ENCODE measurements around the gene STC2.
"Not testable (repeated sequence)": the region's sequence is repeated elsewhere in the genome, so short reads cannot be mapped to it uniquely, and the experiment has no call there.

Gene STC2

DNA sequence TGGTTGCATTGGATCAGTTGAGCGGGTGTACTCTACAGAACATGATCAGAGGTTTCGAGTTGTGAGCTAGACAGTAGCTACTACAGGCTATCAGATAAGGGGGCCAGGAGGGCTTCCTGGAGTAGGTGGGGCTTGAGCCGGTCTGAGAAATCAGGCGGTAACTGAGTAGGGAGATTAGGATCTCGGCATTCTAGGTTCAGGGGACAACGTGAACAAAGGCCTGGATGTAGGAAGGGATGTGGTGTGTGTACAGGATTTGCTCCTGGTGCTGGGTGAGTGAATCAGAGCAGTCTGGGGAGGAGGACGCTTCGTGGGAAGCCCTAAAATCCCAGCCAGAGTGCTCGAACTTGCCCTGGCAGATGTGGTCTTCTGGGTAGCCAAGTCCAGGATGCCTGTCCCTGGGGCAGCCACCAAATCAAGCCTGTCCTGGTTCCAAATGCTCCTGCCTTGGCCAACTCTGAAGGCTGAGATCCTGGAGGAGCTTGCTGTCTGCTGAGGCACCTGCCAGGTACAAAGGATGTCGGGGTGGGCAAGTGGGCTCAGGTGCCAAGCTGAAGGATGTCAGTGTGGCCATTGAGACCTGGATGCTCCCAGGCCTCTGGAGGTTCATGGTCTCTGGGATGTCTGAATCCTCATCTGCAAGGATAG lies 33.4 kb downstream of the STC2 start:
- no peak for DNase-seq (ENCODE audit: low read depth)

DNA sequence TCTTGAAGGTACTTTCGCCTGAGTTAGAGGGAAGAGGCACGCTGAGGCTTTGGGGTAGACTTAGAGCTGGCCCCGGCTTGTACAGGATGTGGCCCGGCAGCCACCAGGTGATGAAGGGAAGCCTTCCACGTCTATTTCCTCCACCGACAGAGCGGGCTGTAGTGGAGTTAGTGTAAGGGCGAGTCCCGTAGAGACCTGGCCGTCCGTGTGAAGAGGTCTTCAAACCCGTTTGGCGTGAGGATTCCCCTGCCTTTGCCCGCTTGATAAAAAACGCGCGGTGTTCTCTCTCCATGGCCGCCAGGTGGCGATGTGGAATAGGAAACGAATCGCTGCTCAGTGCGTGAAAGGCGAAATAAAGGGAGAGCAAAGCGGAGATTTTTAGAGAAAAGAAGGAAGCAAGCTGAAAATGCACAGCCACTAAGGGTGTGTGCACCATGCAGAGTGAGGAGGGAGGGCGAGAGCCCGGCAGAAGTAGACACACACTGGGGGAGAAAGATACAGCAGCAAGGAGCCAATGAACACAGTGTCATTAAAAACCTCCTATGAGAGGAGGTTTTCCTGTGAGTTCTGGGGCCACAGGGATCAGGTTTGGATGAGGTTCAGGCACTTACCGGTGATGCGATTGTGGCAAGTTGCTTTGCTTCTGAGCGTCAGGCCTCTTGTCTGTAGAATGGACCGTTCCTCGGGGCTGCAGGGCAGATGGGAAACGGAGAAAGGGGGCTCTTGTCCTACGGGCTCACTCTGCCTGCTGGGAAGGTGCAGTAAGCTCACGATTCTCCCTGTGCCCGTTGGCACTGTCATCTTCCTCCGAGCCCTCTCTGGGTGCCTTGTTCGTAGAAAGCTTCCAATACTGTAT lies 34.2 kb downstream of the STC2 start:
- DNase-seq (ENCODE audit: low read depth) = peak; percentile 33

DNA sequence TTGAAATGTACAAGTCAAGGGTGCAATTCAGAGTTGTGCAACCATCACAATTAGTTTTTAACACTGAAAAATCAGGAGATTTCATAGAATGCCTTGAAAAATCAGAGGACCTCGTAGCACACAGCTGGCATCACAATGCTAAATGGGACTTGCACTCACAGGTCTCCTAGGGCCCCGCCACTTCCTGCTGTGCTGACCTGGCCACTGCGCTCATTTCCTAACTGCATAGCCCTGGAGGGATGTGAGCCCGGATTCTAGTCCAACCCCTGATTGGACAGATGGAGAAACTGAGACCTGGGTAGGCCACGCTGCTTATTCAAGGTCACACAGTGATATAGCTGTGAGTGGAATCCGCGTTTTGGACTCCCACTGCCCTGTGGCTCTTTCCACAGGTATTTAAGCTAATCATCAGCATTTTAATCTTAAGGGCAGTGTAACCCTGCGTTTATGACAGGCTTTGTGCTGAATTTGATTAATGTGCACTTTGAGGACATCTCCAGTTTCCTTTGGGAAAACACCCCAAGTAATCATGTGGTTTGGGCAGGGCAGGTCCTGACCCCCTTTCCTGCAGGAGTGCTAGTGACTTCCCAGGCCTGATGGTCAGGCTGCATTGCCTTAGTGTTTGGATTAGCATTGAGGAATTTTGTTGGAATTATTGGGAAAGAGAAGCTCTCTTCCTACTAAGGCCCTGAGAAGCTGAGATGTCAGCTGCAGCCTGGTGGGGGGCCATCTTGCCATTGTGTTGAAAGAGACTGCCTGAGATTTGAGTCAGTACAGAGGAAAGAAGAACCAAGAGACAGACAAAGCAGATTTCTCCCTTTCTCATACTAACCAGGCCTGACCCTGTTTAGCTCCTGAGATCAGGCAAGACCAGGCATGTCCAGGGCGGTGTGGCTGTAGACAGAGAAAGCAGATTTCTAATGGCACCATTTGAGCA lies 36.2 kb downstream of the STC2 start:
- DNase-seq (ENCODE audit: low read depth) = no peak

DNA sequence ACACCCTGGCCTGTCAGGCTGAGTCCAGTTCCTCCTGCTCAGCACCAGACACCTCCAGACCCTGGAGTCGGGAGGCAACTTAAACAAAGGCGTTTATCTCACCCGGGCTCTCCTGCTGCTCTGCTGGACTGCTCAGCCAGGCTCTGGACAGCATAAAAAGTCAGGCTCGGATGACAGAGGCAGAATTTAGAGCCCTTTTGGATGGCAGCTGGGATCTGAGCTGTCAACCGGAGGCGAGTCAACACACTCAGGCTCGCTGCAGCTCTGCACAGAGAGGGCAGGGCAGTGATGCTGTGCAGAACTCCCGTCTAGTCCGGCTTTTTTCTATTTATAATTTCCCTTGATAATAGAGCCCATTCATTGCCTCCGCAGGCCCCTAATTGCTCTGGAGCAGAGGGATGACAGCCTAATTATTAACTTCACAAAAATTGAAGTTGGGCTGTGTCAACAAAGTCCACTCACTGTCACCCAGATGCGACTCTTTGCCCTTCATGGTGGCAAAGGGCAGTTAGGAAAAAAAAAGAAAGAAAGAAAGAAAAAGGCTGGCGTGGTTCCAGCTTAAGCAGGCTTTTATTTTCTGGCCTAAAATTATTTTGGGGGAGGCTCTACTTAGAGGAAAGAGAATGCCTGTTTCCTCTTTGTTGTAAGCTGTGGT lies 37.6 kb downstream of the STC2 start:
- DNase-seq (ENCODE audit: low read depth) = no peak

DNA sequence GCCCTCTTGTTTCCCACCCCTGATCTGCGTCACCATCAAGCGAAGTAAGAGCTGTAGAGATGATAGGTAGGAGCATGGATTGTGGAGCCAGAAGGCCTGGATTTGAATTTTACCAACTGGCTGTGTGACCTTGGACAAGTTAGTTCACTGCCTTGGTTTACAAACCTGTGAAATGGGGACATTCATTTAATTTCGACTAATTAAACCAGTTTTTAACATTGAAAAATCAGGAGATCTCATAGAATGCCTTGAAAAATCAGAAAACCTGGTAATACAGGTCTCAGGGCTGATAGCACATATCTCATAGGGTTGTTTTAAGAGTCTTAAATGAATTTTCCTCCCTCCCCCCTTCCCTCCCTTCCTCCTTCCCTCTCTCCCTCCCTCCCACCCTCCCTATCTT lies 38.8 kb downstream of the STC2 start:
- no peak for DNase-seq (ENCODE audit: low read depth)

DNA sequence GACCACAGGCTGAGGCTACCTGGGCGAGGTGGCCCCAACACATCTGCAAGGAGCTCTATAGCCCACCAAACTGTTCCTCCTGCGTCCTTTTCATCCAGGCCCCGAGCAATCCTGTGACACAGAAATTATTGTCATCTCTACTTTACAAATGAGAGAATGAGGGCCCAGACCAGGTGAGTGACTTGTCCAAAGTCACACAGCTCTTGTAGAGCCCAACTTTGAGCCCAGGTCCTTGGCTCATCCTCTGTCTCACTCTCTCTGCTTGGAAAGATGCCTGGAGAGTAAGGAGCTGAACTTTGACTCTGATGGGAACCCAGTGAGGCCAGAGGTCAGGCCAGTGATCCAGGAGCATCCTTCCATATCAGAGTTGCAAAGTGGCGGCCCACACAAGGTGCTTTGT lies 39.6 kb downstream of the STC2 start:
- DNase-seq (ENCODE audit: low read depth) = no peak

DNA sequence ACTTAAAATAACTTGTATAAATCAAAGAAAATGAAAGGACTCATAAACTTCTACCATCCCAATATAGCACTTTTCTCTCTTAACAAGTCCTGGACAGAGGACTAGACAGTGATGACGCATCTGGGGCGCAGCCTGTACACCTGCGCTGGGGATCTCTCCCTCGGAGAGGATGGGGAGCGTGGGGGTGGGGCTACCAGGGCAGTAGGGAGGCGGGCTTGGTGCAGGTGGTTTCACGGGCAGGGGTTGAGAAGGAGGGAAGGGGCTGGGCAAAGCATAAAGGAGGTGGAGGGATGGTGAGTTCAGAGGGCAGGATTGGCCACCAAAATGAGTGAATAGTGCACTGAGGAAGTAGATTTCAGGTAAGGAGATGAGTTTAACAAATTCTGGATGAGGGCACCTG lies 41.1 kb downstream of the STC2 start:
- no peak for DNase-seq (ENCODE audit: low read depth)

DNA sequence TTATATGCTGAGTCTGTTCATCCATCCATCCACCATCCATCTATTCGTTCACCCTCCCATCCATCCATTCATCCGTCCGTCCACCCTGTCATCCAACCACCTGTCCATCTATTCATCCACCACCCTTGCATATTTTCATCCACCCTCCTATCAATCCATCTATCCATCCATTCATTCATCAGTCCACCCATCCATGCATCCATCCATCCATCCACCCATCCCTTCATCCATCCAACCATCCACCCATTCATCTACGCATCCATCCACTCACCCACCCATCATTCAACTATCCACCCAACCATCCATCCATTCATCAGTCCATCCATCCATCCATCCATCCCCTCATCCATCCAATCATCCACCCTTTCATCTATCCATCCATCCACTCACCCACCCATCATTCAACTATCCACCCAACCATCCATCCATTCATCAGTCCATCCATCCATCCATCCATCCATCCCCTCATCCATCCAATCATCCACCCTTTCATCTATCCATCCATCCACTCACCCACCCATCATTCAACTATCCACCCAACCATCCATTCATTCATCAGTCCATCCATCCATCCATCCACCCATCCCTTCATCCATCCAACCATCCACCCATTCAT lies 43.8 kb downstream of the STC2 start:
- DNase-seq (ENCODE audit: low read depth) = not testable (repeated sequence)

DNA sequence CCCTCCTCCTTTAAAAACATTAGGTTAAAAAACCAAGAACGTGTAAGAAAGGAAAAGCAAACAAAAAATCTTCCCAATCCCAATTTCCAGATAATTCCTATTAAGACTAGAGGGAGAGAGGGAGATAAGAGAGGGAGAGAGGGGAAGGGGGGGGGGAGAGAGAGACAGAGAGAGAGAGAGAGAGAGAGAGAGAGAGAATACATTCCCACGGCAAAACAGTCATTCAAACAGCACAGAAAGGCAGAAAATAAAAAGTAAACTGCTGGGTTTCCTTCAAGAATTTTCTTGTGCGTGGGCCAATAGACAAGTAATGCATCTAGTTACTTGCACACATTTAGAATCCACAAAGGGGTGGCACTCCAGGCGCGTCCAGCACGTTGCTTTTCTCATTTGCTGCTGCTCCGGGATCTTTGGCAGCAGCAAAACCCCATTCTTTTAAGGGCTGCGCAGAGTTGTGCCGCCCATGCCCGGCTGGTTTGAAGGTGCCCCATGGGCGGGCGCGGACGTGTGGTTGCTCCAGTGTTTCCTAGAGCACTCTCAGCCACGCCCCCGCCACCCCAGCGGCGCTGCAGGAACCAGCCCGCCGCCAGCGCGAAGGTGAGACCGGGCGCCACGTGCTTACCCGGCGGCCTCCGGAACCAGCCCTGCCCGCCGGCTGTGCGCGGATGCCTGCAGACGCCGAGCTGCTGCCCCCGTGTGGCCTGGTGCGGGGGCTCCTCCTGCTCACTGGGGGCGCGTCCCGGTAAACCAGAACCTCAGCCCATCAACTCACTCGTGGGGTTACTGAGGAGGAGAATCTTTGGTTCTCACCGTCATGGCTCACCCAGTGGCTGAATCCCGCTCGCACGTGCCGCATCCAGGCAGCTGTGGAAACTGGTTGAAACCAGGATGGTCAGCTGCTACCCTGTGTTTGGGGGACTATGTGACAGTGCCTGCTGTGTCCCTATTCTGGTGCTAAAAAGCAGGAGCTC lies 44.6 kb downstream of the STC2 start:
- DNase-seq (ENCODE audit: low read depth) = peak; percentile 32

DNA sequence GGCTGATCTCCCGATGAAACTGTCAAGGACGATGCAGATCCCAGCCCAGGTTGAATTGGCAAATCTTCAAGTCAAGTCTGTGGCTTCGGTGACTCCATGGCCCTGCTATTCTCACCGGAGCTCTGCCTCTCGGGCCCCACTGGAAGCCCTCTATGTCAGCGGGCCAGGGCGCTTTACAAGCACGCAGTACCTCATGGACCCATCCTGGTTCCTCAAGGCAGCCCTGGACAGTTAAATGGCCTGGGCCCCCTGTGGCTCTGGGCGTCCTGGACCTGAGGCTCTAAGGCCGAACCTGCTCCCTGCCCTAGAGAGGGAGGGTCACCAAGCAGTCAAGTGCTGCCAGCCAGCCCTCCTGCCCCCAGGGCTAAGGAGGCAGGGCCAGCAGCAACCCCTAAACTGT lies 45.3 kb downstream of the STC2 start:
- DNase-seq (ENCODE audit: low read depth) = no peak

DNA sequence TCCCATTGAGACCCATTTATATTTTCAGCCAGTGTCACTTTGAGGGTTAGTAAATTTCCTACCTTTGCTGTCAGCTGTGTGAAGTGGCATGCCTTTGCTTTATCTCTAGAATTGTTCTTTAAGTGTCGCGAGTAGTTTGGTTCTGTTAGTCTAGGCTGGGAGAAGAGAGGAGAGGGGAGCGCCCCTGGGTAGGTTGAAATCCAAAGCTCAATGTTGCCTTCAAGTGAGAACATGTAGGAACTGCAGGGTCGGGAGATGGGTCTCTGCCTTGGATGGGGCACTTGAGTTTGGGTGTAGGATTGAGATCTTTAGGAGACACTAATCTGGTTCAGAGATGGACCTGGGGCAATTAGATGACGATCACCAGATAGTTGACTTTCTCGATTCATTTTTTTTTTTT lies 46.3 kb downstream of the STC2 start:
- DNase-seq (ENCODE audit: low read depth) = no peak

DNA sequence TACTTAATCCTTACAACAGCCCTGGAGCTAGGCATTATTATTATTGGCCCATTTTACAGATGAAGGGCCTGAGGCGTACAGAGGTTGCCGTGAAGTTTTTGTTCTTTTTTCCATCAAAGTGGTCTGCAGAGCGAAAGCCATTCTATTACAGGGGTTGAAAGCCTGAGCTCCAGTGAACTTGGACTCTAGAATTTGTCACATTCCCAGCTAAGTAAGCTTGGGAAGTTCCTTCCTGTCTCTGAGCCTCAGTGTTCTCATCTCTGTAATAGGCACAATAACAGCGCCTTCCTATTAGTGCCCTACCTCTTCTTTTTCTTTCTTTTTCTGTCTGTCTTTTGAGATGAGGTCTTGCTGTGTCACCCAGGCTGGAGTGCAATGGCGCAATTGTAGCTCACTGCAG lies 49.0 kb downstream of the STC2 start:
- no peak for DNase-seq (ENCODE audit: low read depth)

DNA sequence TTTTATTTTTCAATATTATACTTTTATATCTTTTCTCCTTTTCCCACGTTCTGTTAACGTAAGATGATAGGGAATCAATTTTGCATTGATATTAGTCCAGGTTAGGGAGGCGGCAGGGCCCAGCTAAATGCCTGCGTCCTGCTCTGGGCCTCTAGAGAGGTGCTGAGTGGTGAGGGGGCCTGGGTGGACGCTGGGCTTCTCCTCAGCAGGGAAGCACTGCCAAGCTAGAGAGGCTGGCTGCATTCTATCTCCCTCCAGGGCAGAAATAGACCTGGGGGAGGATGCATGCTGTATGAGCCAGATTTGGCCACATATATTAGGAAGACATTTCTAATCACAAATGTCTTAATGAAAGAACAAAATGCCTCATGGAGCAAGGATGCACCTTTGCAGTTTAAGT lies 49.6 kb downstream of the STC2 start:
- DNase-seq (ENCODE audit: low read depth) = no peak

DNA sequence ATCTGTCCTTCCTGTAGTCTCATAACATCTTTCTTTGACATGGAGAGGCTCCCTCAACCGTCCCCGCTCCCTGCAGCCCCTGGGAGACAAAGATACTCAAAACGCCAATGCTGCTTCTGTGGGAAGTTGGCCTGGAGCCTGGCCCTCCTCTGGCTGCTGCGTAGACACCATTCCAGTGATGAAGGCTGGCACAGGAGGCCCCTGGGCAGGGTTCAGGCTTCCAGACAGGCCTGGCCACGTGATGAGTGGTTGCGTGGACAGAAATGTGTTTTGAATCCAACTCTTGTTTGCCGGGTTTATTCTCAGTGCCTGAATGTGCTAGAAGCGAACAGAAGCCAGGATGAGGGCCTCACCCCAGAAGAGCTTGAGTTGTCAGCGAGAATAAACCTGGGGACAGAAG lies 50.0 kb downstream of the STC2 start:
- no peak for DNase-seq (ENCODE audit: low read depth)

DNA sequence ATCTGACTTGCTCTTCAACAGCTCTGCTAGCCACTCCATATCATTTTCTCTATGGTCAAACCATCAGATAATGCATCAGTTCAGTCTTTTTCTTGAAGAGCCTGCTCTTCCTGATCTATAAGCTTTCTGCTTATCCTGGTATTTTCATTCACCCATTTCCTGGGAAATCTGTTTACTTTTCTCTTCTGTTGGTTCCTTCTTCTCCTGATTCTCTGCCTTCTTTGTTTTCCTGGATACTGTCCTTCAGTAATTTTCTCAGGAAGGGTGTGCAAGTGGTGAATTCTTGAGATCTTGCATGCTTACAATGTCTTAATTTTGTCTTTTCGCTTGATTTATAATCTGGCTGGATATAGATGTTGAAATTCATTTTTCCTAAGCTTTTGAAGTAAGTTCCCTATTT lies 53.4 kb downstream of the STC2 start:
- DNase-seq (ENCODE audit: low read depth) = no peak

DNA sequence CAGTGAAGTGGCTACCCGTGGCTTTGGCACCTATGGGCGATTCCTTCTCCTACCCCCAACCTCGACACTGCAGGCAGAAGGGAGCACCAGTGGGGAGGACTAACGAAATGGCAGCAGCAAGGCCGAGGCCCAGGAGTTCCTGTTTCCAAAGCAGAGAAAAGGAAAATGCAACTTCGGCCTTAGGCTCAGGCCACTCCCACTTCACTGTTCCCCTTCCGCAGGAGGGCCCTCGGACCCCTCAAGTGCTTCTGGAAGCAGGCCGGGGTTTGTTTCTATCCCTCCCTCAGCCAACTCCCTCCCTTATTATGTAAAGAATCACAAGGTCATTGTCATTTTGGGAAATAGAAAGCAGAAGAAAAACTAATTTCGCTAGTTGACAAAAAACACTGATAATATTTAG lies 56.8 kb downstream of the STC2 start:
- no peak for DNase-seq (ENCODE audit: low read depth)

DNA sequence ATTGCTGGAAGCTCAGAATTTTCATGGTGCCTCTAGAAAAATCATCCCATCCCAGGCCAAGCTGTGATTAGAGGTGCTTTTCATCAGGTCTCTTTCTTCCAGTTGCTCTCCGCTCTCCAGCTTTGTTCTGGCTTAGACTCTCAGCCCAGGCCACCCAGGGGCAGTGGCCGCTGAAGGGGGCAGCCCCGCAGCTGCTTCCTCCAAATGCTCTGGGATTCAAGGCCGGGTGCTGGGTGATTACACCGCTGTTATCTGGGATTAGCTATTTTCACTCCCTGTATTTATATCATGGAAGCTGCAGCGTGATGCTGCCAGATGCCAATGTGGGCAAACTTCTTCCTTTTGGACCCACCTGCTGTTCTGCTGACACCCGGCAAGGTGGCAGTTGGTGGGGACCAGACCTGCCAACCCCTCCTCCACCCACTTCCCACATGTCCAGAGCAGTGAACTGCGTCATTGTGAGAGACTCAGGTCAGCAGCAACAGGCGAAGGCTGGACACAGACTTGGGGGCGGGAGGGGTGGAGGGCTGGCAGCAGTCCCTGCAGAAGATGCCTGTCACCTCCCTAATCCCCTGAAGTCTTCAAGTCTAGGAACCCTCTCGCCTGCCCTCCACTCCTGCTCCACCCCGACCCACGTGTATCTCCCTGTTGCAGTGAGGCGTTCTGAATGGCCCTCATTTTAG lies 59.3 kb downstream of the STC2 start:
- no peak for DNase-seq (ENCODE audit: low read depth)

DNA sequence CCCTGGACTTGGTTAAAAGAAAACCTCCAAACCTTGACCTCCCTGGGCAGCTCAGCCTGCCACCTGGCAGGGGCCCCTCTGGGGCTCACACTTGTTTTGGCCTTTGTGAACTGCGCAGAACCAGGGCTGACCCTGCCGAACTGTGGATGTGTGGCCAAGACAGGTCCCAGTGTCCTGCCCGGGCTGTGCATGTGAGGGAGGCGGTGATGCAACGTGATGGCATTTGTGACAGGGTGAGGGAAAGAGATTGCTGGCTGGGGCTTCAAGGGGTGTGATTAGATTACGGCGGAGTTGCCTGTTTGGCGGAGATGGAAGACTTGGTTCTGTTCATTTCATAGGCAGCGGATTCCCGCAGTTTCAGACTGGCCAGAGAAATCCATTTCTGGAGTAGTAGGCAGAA lies 62.8 kb downstream of the STC2 start:
- DNase-seq (ENCODE audit: low read depth) = no peak

All from stimulated activated CD8-positive, alpha-beta memory T cell treated with anti-CD3 and anti-CD28 coated beads, Interleukin-12 subunit alpha, Interleukin-12 subunit beta, amount 100 ng/mL, for 1 hour (primary cell).